Ovary (tissue), 1 donor: ENCODE measurements around the gene IFI27L1.

Experiments
- EP300 ChIP-seq: sonication (generic); formaldehyde crosslinking; IDR thresholded peaks from one replicate; pipeline ENCODE4 v1.6.1; 2017; ENCODE audit warnings: antibody characterized with exemption
- POLR2A ChIP-seq: fragments of 450-650 bp; IDR thresholded peaks from one replicate; pipeline ENCODE4 v1.6.1; 2017; ENCODE audit warnings: antibody characterized with exemption, mild to moderate bottlenecking, moderate library complexity

DNA sequence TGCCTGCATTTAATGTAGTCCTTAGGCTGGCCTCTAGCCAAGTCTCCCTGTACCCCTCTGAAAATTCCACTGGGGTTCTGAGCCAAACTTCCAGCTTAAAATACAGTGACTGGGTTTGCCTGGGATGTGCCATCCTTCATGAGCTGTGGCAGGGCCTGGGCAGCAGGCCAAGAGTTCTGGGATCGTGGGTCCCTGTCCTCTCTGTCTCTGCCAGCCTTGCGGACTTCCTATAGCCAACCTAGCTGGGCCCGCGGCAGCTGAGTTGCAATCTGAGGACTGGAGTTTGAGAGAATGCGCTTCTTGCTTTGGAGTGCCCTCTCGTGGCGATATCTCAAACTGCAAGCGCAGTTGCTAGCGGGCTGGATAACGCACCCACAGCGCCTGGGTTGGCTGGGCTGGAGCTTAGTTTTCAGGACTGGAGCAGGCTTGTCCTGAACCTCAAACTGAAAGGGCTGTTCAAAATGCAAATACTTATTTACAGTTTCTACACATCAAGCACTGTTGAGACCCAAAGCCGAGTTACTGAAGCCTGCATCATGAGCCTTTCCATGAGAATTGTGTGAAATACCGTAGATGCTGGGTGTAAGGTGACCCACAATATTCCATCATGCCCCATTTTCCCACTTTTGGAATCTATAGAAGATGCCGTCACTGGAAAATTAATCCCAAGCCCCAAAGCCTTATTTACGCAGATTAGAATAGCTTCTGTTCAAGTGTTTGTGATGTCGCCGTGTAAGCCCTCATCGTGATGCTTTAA lies 55.6 kb downstream of the IFI27L1 start:
- TF ChIP-seq POLR2A (no peak), EP300 (no peak)
